ENCODE results near the gene C20orf96. TPM values are rescaled to one million over a fixed set of nuclear protein-coding genes. Genes with fewer than 3 reads are reported as not detected.
A peak's percentile ranks its signal among the peaks of the same experiment; 100 is the strongest.

C20orf96 gene
- total and polyA plus RNA-seq, 2 donors (not counting 3 experiments of a cell fraction or from before 2014, with no cell fraction given), result 17.0 to 17.2 TPM

- FAIRE-seq (no peak), DNase-seq (ENCODE audit: low read depth, low spot score) (no peak)
- Histone ChIP-seq H2AFZ (ENCODE audit: low read depth, low read length) (peak overlapping the region; percentile 38), H3K4me1 (ENCODE audit: control insufficient read depth, extremely low read depth, insufficient read depth, low read length) (no peaks in the 10 kb centered on the region), H3K79me2 (ENCODE audit: control insufficient read depth, insufficient read depth, low read length) (no peaks in the 10 kb centered on the region), H3K36me3 (ENCODE audit: control insufficient read depth in 2 of 2, extremely low read depth in 1 of 2, insufficient read depth in 2 of 2, low read length in 2 of 2) (peaks cover 2 to 39% of the 10 kb centered on the region in 2 experiments), H4K20me1 (replicated peaks; ENCODE audit: control insufficient read depth, extremely low read depth, insufficient read depth, low read length) (no peaks in the 10 kb centered on the region), H3K4me2 (ENCODE audit: insufficient read depth, low read length) (no peak overlapping the region), H3K4me3 (replicated peaks in 1 of 3; ENCODE audit: insufficient read depth in 1 of 3, low read depth in 1 of 3, low read length in 3 of 3) (no peak overlapping the region), H3K9ac (replicated peaks; ENCODE audit: extremely low read depth, insufficient read depth, low read length) (no peak overlapping the region), H3K27ac (ENCODE audit: insufficient read depth, low read depth, low read length) (no peak overlapping the region), H3K27me3 (ENCODE audit: control insufficient read depth in 2 of 2, insufficient read depth in 2 of 2, low read length in 2 of 2) (no peaks in the 10 kb centered on the region), H3K9me1 (replicated peaks; ENCODE audit: control insufficient read depth, extremely low read depth, insufficient read depth, low read length) (no peaks in the 10 kb centered on the region), H3K9me3 (replicated peaks; ENCODE audit: control insufficient read depth, insufficient read depth, low read length) (no peaks in the 10 kb centered on the region)
- TF ChIP-seq MAX (IDR thresholded peaks at IDR 0.05; ENCODE audit: insufficient read depth, insufficient read length), result no peak
- peak in 1 of 2 donors; percentile 7 for TF ChIP-seq CTCF (IDR thresholded peaks at IDR 0.05; ENCODE audit: extremely low read depth in 1 of 2, insufficient read depth in 1 of 2, low read depth in 1 of 2, low read length in 2 of 2)
- no peak for TF ChIP-seq GATA2 (IDR thresholded peaks at IDR 0.05; ENCODE audit: insufficient read depth, insufficient read length, low read depth, low read length)
- TF ChIP-seq JUN (IDR thresholded peaks at IDR 0.05; ENCODE audit: borderline replicate concordance, insufficient read depth, insufficient read length, low read depth), result no peak
- TF ChIP-seq EZH2 (IDR thresholded peaks at IDR 0.05; ENCODE audit: borderline replicate concordance, low read depth, low read length, severe bottlenecking), result no peak
- no peak for TF ChIP-seq FOS (IDR thresholded peaks at IDR 0.05; ENCODE audit: borderline replicate concordance, insufficient read depth, low read length)
- dilution Hi-C loops (cut with MboI; ENCODE audit: extremely low pct_ligation_motif_present, low sequenced_read_pairs), result no loop called here
- intact Hi-C loops (cut with micrococcal nuclease), result no loop called here
- no TSS peak for BruUV-seq (replicated peaks)
- ChIA-PET CTCF (interaction anchor here (1.0 to 3.3 kb wide), 4 partner anchors 12 to 51 kb away, joined by 4 to 22 read pairs (median 6); no protein-coding TSS in a partner anchor), POLR2A (no interaction called here)
Measured at GRCh38 chr20:278607-279571, 11.7 kb downstream of the C20orf96 start.
